Upper lobe of left lung (tissue), 4 donors: Measurements from ENCODE around the gene VMAC.

Experiments
- EP300 ChIP-seq, 4 donors: sonication (generic); formaldehyde crosslinking; IDR thresholded peaks; one replicate each; pipeline ENCODE4 v1.5.1; 2017; ENCODE audit warnings: antibody characterized with exemption in 4 of 4, control low read depth in 2 of 4
- POLR2AphosphoS5 ChIP-seq, 2 donors: sonication (generic); formaldehyde crosslinking; IDR thresholded peaks; one replicate each; pipeline ENCODE4 v1.5.1; 2017; ENCODE audit warnings: antibody characterized with exemption in 2 of 2
- TF ChIP-seq, protein P1 (sequence below), 6 experiments: fragments of 450-650 bp in 4 of 6; fragments of 200-600 bp in 2 of 6; sonication (generic) in 2 of 6; IDR thresholded peaks; one replicate each; pipeline ENCODE4 v1.5.1; 2016 to 2019; ENCODE audit warnings: antibody characterized with exemption in 6 of 6

- TF ChIP-seq EP300 (IDR thresholded peaks at IDR 0.05): no peak
- TF ChIP-seq POLR2AphosphoS5 (IDR thresholded peaks at IDR 0.05): no peak
- TF ChIP-seq, protein P1, sequence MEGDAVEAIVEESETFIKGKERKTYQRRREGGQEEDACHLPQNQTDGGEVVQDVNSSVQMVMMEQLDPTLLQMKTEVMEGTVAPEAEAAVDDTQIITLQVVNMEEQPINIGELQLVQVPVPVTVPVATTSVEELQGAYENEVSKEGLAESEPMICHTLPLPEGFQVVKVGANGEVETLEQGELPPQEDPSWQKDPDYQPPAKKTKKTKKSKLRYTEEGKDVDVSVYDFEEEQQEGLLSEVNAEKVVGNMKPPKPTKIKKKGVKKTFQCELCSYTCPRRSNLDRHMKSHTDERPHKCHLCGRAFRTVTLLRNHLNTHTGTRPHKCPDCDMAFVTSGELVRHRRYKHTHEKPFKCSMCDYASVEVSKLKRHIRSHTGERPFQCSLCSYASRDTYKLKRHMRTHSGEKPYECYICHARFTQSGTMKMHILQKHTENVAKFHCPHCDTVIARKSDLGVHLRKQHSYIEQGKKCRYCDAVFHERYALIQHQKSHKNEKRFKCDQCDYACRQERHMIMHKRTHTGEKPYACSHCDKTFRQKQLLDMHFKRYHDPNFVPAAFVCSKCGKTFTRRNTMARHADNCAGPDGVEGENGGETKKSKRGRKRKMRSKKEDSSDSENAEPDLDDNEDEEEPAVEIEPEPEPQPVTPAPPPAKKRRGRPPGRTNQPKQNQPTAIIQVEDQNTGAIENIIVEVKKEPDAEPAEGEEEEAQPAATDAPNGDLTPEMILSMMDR (IDR thresholded peaks at IDR 0.05): no peak
Observed at GRCh38 chr19:5958851-5959122, 54.1 kb downstream of the VMAC start.
